Measurements from ENCODE around the gene VCL. TPM values are rescaled to one million over a fixed set of nuclear protein-coding genes. Genes with fewer than 3 reads are reported as not detected.
"Not testable (repeated sequence)": the region's sequence is repeated elsewhere in the genome, so short reads cannot be mapped to it uniquely, and the experiment has no call there.

The VCL gene
- total RNA-seq, 1 donor: 513 TPM

DNA sequence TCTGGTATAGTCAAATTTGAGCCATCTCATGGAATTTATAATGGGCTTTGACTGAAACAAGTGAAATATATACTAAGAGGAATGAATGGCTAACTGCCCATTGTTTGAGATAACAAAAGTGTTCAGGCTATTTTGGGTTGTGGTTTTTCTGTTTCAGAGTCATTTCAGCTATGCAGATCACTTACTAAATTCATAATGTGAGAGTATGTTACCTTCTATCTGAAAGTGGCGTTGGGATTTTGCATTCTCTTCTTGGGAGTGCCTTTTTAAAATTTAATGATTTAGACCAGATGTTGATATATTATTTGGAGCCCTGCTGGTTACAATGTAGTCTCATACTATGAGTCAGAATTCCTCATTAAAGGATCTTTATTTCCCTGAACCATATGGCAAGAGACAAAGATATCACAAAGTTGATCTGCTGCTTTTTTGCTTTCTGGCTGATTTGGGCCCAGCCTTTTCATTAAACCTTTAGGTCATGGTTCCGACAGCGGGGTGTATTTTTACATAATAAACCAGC lies 10.4 kb downstream of the VCL start:
- TF ChIP-seq, protein P1, sequence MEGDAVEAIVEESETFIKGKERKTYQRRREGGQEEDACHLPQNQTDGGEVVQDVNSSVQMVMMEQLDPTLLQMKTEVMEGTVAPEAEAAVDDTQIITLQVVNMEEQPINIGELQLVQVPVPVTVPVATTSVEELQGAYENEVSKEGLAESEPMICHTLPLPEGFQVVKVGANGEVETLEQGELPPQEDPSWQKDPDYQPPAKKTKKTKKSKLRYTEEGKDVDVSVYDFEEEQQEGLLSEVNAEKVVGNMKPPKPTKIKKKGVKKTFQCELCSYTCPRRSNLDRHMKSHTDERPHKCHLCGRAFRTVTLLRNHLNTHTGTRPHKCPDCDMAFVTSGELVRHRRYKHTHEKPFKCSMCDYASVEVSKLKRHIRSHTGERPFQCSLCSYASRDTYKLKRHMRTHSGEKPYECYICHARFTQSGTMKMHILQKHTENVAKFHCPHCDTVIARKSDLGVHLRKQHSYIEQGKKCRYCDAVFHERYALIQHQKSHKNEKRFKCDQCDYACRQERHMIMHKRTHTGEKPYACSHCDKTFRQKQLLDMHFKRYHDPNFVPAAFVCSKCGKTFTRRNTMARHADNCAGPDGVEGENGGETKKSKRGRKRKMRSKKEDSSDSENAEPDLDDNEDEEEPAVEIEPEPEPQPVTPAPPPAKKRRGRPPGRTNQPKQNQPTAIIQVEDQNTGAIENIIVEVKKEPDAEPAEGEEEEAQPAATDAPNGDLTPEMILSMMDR (IDR thresholded peaks at IDR 0.05; ENCODE audit: insufficient read depth, low read depth, low read length): no peak
- peak; percentile 73 for DNase-seq (ENCODE audit: low read depth)
- no peak overlapping the region for H3K4me3 ChIP-seq (ENCODE audit: low read depth, low read length)

DNA sequence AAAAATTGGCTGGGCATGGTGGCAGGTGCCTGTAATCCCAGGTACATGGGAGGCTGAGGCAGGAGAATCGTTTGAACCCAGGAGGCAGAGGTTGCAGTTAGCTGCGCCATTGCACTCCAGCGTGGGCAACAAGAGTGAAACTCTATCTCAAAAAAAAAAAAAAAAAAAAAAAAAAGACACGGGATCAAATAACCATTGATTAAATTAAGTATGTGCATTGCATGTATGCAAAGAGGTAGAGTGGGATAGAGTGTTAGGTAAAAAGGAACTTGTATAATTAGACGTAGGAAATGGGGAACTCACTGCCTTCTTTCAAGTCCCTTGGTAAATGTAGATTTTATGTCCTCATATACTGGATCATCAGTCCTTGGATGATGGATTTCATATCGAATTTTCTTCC lies 13.1 kb downstream of the VCL start:
- TF ChIP-seq, protein P1 (IDR thresholded peaks at IDR 0.05; ENCODE audit: insufficient read depth, low read depth, low read length): no peak
- peak overlapping the region; percentile 16 for H3K4me3 ChIP-seq (ENCODE audit: low read depth, low read length)
- no peak for DNase-seq (ENCODE audit: low read depth)

DNA sequence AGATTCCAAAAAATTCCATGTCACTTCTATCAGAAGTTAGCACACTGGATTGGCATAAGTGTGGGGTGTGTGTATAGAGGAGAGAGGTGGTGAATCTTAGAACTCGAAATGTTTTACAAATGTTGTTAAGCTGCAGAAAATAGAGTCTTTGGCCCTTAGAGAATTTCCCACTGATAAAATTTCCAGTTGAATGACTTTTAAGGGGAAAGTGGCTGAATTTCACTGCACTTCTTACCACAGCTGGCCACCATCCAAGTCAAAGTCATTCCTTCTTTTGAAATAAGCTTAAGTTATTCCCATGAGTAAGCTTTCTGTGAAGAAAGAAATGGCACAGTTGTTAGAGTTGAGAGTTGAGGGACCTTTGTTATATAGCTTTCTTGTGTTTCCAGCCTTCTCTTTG lies 13.9 kb downstream of the VCL start:
- TF ChIP-seq, protein P1 (IDR thresholded peaks at IDR 0.05; ENCODE audit: insufficient read depth, low read depth, low read length): no peak
- peak; percentile 87 for DNase-seq (ENCODE audit: low read depth)
- H3K4me3 ChIP-seq (ENCODE audit: low read depth, low read length): no peak overlapping the region

DNA sequence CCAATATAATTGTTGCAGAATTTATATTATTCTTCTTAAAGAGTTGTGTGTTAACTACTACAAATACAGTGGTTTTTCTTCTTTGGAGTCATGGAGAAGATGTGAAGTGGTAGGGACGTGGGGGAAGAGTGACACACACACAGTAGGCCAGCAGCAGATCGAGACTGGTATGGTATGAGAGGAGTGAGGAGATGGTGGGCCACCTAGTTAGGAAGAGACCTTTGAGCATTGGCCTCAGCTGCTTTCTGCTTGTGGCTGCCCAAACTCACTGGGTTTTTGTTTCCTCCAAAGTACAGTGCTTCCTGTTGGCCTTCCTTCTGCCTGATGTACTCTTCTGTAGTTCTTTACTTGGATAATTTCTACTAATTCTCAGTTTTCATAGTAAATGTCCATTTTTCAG lies 14.6 kb downstream of the VCL start:
- DNase-seq (ENCODE audit: low read depth): no peak
- TF ChIP-seq, protein P1 (IDR thresholded peaks at IDR 0.05; ENCODE audit: insufficient read depth, low read depth, low read length): no peak
- H3K4me3 ChIP-seq (ENCODE audit: low read depth, low read length): no peak overlapping the region

DNA sequence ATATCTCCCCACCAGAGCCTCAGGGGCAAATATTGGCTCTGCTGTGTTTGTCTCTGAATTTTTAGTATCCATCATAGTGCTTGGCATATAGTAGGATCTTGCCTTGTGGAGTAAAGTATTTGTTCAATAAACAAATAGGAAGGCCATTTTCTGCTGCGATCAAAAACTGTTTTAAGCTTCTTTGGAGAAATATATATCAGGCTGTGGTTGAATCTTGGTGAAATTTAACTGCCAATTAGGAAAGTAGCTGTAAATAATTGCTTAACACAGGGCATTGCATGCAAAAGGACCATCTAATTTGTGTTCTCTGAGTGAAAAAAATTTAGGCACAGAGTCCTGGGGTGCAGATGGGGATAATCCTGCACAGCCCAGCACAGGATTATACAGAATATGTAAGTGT lies 15.1 kb downstream of the VCL start:
- TF ChIP-seq, protein P1 (IDR thresholded peaks at IDR 0.05; ENCODE audit: insufficient read depth, low read depth, low read length): no peak
- DNase-seq (ENCODE audit: low read depth): no peak
- H3K4me3 ChIP-seq (ENCODE audit: low read depth, low read length): no peak overlapping the region

DNA sequence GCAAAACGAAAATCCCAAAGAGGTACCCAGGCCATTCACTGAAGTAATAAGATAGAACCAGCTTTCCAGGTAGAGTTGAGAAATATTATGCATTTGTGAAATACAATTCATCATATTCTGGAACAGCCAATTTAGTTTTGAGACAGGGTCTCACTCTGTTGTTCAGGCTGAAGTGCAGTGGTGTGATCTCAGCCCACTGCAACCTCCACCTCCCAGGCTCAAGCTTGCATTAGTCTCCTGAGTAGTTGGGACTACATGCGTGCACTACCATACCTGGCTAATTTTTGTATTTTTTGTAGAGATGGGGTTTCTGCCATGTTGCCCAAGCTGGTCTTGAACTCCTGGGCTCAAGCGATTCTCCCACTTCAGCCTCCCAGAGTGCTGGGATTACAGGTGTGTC lies 16.7 kb downstream of the VCL start:
- H3K4me3 ChIP-seq (ENCODE audit: low read depth, low read length); DNase-seq (ENCODE audit: low read depth): not testable (repeated sequence)

DNA sequence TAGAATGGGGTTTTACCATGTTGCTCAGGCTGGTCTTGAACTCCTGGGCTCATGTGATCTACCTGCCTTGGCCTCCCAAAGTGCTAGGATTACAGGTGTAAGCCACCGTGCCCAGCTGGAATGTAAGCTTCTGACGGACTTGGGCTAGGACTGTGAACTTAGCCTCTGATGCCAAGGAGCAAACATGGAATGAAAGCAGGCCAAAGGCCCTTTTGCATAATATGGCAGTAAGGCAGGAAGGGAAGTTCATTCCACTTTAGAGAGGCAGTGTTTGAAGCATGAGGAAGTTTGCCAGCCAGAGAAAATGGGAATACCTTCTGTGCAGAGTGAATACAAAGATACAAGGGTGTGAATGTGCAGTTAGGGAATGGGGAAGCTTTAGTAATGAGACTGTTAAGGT lies 20.3 kb downstream of the VCL start:
- no peak for DNase-seq (ENCODE audit: low read depth)
- H3K4me3 ChIP-seq (ENCODE audit: low read depth, low read length): no peak overlapping the region
- TF ChIP-seq, protein P1 (IDR thresholded peaks at IDR 0.05; ENCODE audit: insufficient read depth, low read depth, low read length): no peak
